Mammary epithelial cell (primary cell): ENCODE results near the gene C1QTNF1.

Experiments
- CTCF ChIP-seq, 2 donors: IDR thresholded peaks in 1 of 2; conservative IDR thresholded peaks in 1 of 2; 2 replicates each; pipeline ENCODE4 v1.5.1; 2011 to 2012; ENCODE audit warnings: inconsistent platforms in 2 of 2, low read length in 2 of 2, mild to moderate bottlenecking in 2 of 2, control low read depth in 1 of 2, low read depth in 1 of 2; ENCODE audit not compliant: insufficient read depth in 1 of 2; ENCODE audit errors: extremely low read depth in 1 of 2
- EZH2 ChIP-seq: IDR thresholded peaks from 2 replicates; pipeline ENCODE4 v1.6.1; 2012; ENCODE audit warnings: low read length, inconsistent platforms, borderline replicate concordance

GRCh38 chr17:79033741-79034501 is 10.0 kb downstream of the C1QTNF1 start:
- TF ChIP-seq CTCF (conservative IDR thresholded peaks at IDR 0.05 in 1 of 2, IDR thresholded peaks at IDR 0.05 in 1 of 2; ENCODE audit: extremely low read depth in 1 of 2, insufficient read depth in 1 of 2, low read depth in 1 of 2, low read length in 2 of 2) (no peak), EZH2 (no peak)
